Large intestine (tissue), 3 donors: ENCODE measurements around the gene WWC2. TPM values are rescaled to one million over a fixed set of nuclear protein-coding genes. Genes with fewer than 3 reads are reported as not detected.

Experiments
- DNase-seq, 2 donors: peaks; one replicate each; pipeline versions ENCODE4 v3.0.0 to v3.0.0-alpha.2; 2013
- H3K27ac ChIP-seq: one replicate; pipeline ENCODE4 v1.5.1; 2013; ENCODE audit warnings: low read length
- H3K27me3 ChIP-seq: 2 replicates; pipeline ENCODE4 v1.6.1; 2013; ENCODE audit warnings: low read length; ENCODE audit not compliant: control insufficient read depth, insufficient read depth
- H3K36me3 ChIP-seq: 2 replicates; pipeline ENCODE4 v1.6.1; 2013; ENCODE audit warnings: low read length; ENCODE audit not compliant: control insufficient read depth, insufficient read depth
- H3K4me1 ChIP-seq: one replicate; pipeline ENCODE4 v1.6.1; 2013; ENCODE audit warnings: low read length; ENCODE audit not compliant: control insufficient read depth, insufficient read depth
- H3K4me3 ChIP-seq: one replicate; pipeline ENCODE4 v1.5.1; 2013; ENCODE audit warnings: low read length
- H3K9me3 ChIP-seq: one replicate; pipeline ENCODE4 v1.6.1; 2013; ENCODE audit warnings: mild to moderate bottlenecking, low read depth, low read length, moderate library complexity; ENCODE audit not compliant: control insufficient read depth
- WGBS: methylation state at CpG from one replicate; pipeline ENCODE4 v1.1.5; 2013; ENCODE audit warnings: low lambda C conversion rate; ENCODE audit not compliant: insufficient coverage; 5-methylcytosine and 5-hydroxymethylcytosine counted together
- polyA plus RNA-seq: library from polyadenylated mRNA; unstranded; fragments of 120-200 nt; gene quantifications from one replicate; pipeline ENCODE4 v1.2.1, GENCODE V29; 2013

WWC2 gene
- polyA plus RNA-seq, 1 donor: 19.7 TPM

DNA sequence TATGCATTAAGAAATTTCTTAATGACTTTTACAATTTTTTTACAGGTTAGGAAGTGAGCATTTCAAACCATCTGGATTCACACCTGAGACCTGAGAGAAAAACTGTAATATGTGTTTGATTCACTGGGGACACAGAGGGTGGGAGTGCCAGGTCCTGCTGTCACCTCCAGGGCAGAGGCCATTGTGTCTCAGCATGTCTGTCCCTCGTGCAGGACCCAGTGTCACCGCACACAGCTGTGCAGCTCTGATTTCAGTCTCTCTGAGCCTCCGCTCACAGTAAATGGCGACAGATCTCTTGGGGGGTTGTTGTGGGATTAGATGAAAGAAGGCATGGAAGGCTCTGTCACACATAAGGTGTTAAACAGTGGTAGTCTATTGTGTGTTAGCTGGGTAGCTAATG is 246.2 kb downstream of the WWC2 start:
- Histone ChIP-seq H3K27me3 (no peaks in the 10 kb centered on the region), H3K36me3 (no peaks in the 10 kb centered on the region), H3K4me3 (no peak overlapping the region), H3K4me1 (peaks cover 15% of the 10 kb centered on the region), H3K9me3 (no peaks in the 10 kb centered on the region), H3K27ac (no peak overlapping the region)
- DNase-seq: no peak
- WGBS: no CpG with 5 or more reads among the region's 4 CpGs

DNA sequence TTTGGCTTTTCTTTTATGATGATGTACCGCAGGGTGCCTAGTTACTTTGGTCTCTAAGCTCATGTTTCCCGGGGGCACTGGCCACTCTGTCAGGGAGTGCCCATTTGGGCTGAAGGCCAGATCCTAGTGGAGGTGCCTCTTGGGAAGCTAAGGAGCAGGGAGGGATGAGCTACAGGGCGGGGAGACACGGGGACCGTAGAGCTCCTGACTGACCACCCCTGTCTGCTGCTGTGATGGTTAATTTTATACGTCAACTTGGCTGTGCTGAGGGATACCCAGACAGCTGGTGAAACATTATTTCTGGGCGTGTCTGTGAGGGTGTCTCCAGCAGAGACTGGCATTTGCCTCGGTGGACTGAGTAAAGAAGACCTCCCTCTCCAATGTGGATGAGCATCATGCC is 248.1 kb downstream of the WWC2 start:
- Histone ChIP-seq H3K36me3 (no peaks in the 10 kb centered on the region), H3K9me3 (no peaks in the 10 kb centered on the region), H3K4me1 (peaks cover 15% of the 10 kb centered on the region), H3K4me3 (no peak overlapping the region), H3K27me3 (no peaks in the 10 kb centered on the region), H3K27ac (no peak overlapping the region)
- no peak for DNase-seq
- no CpG with 5 or more reads among the region's 8 CpGs for WGBS

DNA sequence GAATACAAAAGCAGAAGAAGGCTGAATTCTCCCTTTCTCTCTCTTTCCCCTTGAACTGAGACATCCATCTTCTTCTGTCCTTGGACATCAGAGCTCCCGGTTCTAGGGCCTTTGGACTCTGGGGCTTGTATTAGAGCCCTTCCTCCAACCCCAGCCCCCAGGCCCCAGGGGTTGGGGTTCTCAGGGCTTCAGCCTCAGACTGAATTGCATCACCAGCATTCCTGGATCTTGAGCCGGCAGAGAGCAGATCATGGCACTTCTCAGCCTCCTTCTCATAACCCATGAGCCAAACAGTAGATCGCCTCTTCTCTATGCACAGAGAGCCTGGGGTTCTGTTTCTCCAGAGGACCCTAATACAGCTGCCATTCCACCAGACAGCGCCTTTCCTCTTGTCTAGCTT is 248.5 kb downstream of the WWC2 start:
- DNase-seq: peak; percentile 56 to 79
- no CpG with 5 or more reads among the region's 4 CpGs for whole genome bisulfite sequencing
- H3K27me3 ChIP-seq: no peaks in the 10 kb centered on the region

DNA sequence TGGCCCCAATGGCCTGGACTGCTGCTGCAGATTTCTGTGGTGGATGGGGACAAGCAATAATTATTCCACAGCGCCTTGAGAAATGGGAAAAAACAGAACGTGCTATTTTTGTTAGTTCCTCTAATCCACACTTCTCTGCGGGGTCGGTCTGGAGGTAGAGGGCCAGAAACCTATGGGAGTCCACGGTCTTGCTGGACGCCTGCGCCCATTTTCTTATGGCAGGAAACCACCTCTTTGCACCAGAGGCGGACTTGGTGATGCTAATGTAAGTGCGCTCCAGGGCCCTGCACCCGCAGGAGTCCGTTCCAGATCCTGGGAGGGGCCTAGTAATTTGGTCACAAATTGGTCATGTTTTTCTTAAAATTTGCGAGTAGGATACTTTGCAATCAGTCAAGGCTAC is 249.1 kb downstream of the WWC2 start:
- Histone ChIP-seq H3K4me3 (no peak overlapping the region), H3K27ac (no peak overlapping the region)

More for the DNA sequence above, 248.5 kb downstream of the WWC2 start:
- Histone ChIP-seq H3K9me3 (no peaks in the 10 kb centered on the region), H3K27ac (no peak overlapping the region), H3K36me3 (no peaks in the 10 kb centered on the region), H3K4me1 (peaks cover 15% of the 10 kb centered on the region), H3K4me3 (no peak overlapping the region)

DNA sequence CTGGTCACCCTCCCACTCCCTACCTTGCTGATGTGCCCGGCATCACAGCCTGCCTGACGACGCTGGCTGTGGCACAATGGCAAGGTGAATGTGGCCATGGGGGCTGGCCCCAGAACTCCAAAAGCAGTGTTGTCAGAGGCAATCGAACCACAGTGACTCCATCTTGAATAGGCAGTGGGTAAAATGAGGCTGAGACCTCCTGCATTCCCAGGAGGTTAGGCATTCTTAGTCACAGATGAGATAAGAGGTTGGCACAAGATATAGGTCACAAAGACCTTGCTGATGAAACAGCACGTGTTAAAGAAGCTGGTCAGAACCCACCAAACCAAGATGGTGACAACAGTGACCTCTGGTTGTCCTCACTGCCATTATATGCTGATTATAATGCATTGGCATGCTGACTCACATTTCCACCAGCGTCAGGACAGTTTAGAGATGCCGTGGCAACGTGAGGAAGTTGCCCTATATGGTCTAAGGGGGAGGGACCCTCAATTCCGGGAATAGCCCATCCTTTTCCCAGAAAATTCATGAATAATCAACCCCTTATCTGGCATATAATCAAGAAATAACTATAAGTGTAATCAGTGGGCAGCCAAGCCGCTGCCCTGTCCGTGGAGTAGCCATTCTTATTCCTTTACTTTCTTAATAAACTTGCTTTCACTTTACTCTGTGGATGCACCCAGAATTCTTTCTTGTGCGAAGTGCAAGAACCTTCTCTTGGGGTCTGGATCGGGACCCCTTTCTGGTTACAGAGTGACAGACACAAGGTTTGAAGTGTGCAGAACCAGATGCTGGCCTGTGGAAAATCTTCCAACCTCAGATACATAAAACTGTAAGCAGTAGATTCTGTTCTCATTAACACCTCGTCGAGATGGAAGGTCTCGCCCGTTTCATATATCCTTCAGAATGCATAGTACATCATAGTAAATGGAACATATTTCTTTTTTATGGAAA is 249.9 kb downstream of the WWC2 start:
- no peak overlapping the region for H3K4me3 ChIP-seq
- H3K4me1 ChIP-seq: peaks cover 13% of the 10 kb centered on the region
- no peaks in the 10 kb centered on the region for H3K36me3 ChIP-seq
- no peaks in the 10 kb centered on the region for H3K9me3 ChIP-seq
- WGBS: 92% methylated on average over 2 of the region's 17 CpGs
- no peak overlapping the region for H3K27ac ChIP-seq
- no peaks in the 10 kb centered on the region for H3K27me3 ChIP-seq
- peak in 1 of 2 donors; percentile 24 for DNase-seq

More for the DNA sequence above, 249.1 kb downstream of the WWC2 start:
- Histone ChIP-seq H3K4me1 (peaks cover 12% of the 10 kb centered on the region), H3K36me3 (no peaks in the 10 kb centered on the region), H3K9me3 (no peaks in the 10 kb centered on the region), H3K27me3 (no peaks in the 10 kb centered on the region)
- no CpG with 5 or more reads among the region's 12 CpGs for WGBS
- DNase-seq: no peak

DNA sequence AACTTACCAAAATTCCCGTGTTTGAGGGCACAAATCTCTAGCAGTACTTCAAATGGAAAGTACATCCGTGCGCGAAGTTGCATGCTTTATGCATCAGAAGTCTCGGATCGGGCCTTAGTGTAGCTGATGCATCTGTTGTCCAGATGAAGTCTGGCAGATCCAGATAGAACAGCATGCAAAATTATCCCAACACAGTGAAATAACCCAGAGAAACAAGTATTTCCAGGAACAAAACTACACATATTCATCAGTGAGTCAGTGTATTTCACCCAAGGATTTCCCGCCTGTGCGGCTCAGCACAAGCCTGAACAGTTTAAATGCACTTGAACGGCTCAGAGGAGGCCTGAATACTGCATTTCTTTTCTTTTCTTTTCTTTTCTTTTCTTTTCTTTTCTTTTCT is 250.6 kb downstream of the WWC2 start:
- Histone ChIP-seq H3K4me3 (no peak overlapping the region), H3K27me3 (no peaks in the 10 kb centered on the region), H3K27ac (no peak overlapping the region), H3K4me1 (peaks cover 19% of the 10 kb centered on the region), H3K36me3 (no peaks in the 10 kb centered on the region), H3K9me3 (no peaks in the 10 kb centered on the region)
- DNase-seq: no peak
- WGBS: 100% methylated on average over 8 of the region's 9 CpGs

DNA sequence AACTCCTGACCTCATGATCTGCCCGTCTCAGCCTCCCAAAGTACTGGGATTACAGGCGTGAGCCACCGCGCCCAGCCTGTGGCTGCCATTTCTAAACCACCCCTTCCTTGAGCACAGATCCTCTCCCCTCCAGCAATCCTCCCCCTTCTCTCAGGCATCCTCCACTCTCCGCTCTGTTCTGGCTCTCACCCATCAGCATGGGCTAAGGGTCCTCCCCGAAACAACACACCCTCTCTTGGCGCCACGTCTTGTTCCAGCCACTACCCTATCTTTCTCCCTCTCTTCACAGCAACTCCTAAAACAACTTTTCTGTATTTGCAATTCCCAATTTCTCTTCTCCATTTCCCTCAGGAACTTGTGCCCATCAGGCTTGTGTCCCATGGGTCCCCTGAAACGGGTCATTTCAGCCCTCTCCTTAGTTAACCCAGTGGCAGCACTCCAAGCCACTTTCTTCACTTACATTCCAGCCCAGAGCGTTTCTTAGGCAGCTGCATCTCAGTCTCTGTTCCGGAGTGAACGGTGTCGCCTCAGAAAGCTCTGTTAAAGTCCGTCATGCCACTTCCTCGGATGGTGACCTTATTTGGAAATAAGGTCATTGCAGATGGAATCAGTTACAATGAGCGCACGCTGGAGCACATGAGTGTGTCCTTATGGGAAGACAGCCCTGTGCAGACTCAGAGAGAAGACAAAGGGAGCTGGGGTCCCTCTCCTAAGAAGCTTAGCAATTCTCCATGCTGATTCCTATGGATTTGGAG is 251.4 kb downstream of the WWC2 start:
- WGBS: 78% methylated on average over 1 of the region's 17 CpGs
- DNase-seq: no peak
- Histone ChIP-seq H3K4me1 (peaks cover 20% of the 10 kb centered on the region), H3K27ac (no peak overlapping the region), H3K27me3 (no peaks in the 10 kb centered on the region), H3K9me3 (no peaks in the 10 kb centered on the region), H3K36me3 (no peaks in the 10 kb centered on the region), H3K4me3 (no peak overlapping the region)

DNA sequence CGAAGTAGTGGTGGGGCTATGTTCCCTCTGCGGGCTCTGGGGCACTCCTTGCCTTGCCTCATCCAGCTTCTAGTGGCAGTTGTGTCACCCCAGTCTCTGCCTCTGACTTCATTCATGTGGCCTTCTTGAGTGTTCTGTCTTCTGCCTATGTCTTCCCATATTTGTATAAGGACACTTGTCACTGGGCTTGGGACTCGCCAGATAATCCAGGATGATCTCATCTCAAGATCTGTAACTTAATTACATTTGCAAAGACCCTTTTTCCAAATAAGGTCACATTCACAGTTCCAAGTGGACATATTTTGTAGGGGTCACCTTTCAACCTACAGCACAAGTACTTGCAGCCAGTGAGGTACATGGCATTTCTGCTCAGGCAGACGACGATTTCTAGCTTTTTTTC is 253.5 kb downstream of the WWC2 start:
- no peak for DNase-seq
- H3K4me3 ChIP-seq: no peak overlapping the region
- H3K9me3 ChIP-seq: no peaks in the 10 kb centered on the region
- no peak overlapping the region for H3K27ac ChIP-seq
- no peaks in the 10 kb centered on the region for H3K27me3 ChIP-seq
- no CpG with 5 or more reads among the region's 5 CpGs for WGBS
- peaks cover 14% of the 10 kb centered on the region for H3K4me1 ChIP-seq
- H3K36me3 ChIP-seq: no peaks in the 10 kb centered on the region

DNA sequence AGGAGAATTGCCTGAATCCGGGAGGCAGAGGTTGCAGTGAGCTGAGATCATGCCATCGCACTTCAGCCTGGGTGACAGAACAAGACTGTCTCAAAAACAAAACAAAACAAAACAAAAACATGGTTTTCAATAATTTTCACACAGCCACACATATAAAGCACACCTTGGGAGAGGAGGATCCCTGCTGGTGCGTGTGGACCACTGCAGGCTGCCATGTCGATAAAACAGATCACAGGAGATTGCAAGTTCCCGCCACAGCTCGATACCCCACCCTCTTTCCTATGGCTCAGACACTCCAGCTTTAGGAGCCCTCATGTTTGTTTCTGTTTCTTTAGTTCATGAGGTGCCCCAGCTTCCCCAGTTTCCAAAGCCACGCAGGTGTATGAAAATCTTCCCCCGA is 254.5 kb downstream of the WWC2 start:
- Histone ChIP-seq H3K36me3 (no peaks in the 10 kb centered on the region), H3K27me3 (no peaks in the 10 kb centered on the region), H3K4me3 (no peak overlapping the region), H3K9me3 (no peaks in the 10 kb centered on the region), H3K4me1 (peaks cover 10% of the 10 kb centered on the region), H3K27ac (no peak overlapping the region)
- WGBS: no CpG with 5 or more reads among the region's 8 CpGs
- no peak for DNase-seq

DNA sequence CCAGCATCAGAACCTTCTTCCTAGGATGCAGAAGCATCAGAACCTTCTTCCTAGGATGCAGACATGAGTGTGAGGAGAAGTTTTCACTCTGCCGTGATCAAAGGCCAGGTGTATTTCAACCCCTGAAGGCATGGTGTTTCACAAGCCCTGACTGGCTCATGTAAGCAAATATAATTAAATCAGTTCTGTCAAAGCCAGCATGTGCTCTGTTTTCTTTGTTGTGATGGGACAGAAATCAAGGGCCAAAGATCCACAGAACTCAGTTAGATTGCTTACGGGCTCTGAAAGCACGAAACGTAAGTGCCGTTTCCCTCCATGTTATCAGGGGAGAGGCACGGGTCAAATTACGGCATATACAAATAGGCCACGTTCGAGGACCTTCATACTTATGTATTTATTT is 255.2 kb downstream of the WWC2 start:
- Histone ChIP-seq H3K9me3 (no peaks in the 10 kb centered on the region), H3K4me3 (no peak overlapping the region), H3K36me3 (no peaks in the 10 kb centered on the region), H3K27ac (peak overlapping the region; percentile 12), H3K4me1 (peaks cover 8% of the 10 kb centered on the region), H3K27me3 (no peaks in the 10 kb centered on the region)
- DNase-seq: peak; percentile 71 to 87
- WGBS: 21% methylated on average over 7 of the region's 9 CpGs
